ENCODE results near the gene NUDT7.

DNA sequence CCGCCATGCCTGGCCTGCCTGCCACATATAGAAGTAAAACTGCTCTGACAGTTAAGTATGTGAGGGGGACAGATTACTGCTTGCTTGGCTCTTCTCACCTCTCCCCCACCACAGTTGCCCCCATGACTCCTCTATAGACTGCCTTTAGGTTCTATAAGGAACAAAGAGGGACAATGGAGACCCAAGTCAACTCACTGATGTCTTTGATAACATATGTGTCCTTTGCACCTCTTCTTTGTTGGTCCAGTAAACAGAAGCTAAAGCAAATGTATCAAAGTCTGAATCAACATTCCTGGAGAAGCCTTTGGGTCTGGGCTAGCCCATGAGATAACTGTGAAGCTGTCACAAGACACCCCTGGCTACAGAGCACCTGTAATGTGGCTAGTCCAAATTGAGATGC, 27.1 kb downstream of the NUDT7 start:
- TF ChIP-seq, protein P1, sequence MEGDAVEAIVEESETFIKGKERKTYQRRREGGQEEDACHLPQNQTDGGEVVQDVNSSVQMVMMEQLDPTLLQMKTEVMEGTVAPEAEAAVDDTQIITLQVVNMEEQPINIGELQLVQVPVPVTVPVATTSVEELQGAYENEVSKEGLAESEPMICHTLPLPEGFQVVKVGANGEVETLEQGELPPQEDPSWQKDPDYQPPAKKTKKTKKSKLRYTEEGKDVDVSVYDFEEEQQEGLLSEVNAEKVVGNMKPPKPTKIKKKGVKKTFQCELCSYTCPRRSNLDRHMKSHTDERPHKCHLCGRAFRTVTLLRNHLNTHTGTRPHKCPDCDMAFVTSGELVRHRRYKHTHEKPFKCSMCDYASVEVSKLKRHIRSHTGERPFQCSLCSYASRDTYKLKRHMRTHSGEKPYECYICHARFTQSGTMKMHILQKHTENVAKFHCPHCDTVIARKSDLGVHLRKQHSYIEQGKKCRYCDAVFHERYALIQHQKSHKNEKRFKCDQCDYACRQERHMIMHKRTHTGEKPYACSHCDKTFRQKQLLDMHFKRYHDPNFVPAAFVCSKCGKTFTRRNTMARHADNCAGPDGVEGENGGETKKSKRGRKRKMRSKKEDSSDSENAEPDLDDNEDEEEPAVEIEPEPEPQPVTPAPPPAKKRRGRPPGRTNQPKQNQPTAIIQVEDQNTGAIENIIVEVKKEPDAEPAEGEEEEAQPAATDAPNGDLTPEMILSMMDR (IDR thresholded peaks at IDR 0.05), result no peak
- TF ChIP-seq POLR2AphosphoS5 (IDR thresholded peaks at IDR 0.05) (no peak), POLR2A (IDR thresholded peaks at IDR 0.05) (no peak)

Measured in gastroesophageal sphincter (tissue), 3 donors.